22Rv1 (cell line): ENCODE data around the gene PROP1.

Experiments
- CTCF ChIP-seq: fragments of 450-650 bp; IDR thresholded peaks from 2 replicates; pipeline ENCODE4 v1.5.1; 2017; ENCODE audit warnings: mild to moderate bottlenecking
- ZFX ChIP-seq: fragments of 450-650 bp; IDR thresholded peaks from 2 replicates; pipeline ENCODE4 v1.6.1; 2017; ENCODE audit warnings: antibody characterized with exemption, borderline replicate concordance

GRCh38 chr5:177966009-177966838 is 29.8 kb downstream of the PROP1 start:
- TF ChIP-seq CTCF (no peak), ZFX (no peak)
